ENCODE results near the gene UNC5C. TPM values are rescaled to one million over a fixed set of nuclear protein-coding genes. Genes with fewer than 3 reads are reported as not detected.

UNC5C gene
- total RNA-seq, 1 experiment from 2014 or later, result 0.11 TPM

- no peaks in the 10 kb centered on the region for H3K27me3 ChIP-seq (replicated peaks; ENCODE audit: insufficient read depth, low read depth, low read length, poor library complexity)
- H3K27ac ChIP-seq (ENCODE audit: low read depth, low read length, poor library complexity, severe bottlenecking), result no peak overlapping the region
- no peaks in the 10 kb centered on the region for H3K9me3 ChIP-seq (ENCODE audit: low read depth, low read length, poor library complexity, severe bottlenecking)
- H3K4me3 ChIP-seq (ENCODE audit: low read depth, low read length, poor library complexity, severe bottlenecking), result no peak overlapping the region
- CTCF ChIA-PET, result no interaction called here
- POLR2A ChIA-PET (ENCODE audit: low non-redundant PET), result no interaction called here
- no TSS peak for BruUV-seq (replicated peaks)
- H3K36me3 ChIP-seq (ENCODE audit: insufficient read depth, low read length, poor library complexity, severe bottlenecking), result no peaks in the 10 kb centered on the region
- intact Hi-C loops (cut with micrococcal nuclease; ENCODE audit: unreplicated experiment), result no loop called here
- DNase-seq (ENCODE audit: low spot score), result no peak
- no peak for TF ChIP-seq EZH2 (IDR thresholded peaks at IDR 0.05; ENCODE audit: borderline replicate concordance, low read depth, low read length, poor library complexity, severe bottlenecking)
- TF ChIP-seq, protein P1, sequence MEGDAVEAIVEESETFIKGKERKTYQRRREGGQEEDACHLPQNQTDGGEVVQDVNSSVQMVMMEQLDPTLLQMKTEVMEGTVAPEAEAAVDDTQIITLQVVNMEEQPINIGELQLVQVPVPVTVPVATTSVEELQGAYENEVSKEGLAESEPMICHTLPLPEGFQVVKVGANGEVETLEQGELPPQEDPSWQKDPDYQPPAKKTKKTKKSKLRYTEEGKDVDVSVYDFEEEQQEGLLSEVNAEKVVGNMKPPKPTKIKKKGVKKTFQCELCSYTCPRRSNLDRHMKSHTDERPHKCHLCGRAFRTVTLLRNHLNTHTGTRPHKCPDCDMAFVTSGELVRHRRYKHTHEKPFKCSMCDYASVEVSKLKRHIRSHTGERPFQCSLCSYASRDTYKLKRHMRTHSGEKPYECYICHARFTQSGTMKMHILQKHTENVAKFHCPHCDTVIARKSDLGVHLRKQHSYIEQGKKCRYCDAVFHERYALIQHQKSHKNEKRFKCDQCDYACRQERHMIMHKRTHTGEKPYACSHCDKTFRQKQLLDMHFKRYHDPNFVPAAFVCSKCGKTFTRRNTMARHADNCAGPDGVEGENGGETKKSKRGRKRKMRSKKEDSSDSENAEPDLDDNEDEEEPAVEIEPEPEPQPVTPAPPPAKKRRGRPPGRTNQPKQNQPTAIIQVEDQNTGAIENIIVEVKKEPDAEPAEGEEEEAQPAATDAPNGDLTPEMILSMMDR (conservative IDR thresholded peaks at IDR 0.05; ENCODE audit: low read depth, low read length), result no peak
- no peaks in the 10 kb centered on the region for H3K4me1 ChIP-seq (ENCODE audit: insufficient read depth, low read length, poor library complexity, severe bottlenecking)
Observed at GRCh38 chr4:95209927-95210326, 338.8 kb downstream of the UNC5C start.

DNA sequence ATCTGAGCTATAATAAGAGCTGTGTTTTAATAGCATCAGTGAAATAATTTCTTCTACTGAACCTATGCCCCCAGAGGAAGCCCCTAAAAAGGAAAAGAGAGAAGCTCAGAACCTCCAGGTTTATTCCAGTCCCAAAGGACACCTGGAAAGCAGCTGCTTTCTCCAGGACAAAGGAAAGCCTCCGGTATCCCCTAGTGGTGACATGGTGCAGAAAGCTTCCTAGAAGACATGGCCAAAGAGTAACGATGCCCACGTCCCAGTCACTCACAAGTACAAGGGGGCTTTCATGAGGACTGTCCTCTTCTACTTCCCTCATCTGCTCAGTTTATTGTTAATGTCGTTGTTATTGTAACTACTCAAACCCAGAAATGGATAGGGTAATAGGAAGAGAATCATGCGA lies 343.9 kb downstream of the UNC5C start:
- CTCF ChIA-PET, result no interaction called here
- Histone ChIP-seq H3K4me3 (ENCODE audit: low read depth, low read length, poor library complexity, severe bottlenecking) (no peak overlapping the region), H3K36me3 (ENCODE audit: insufficient read depth, low read length, poor library complexity, severe bottlenecking) (no peaks in the 10 kb centered on the region), H3K27me3 (replicated peaks; ENCODE audit: insufficient read depth, low read depth, low read length, poor library complexity) (no peaks in the 10 kb centered on the region), H3K9me3 (ENCODE audit: low read depth, low read length, poor library complexity, severe bottlenecking) (no peaks in the 10 kb centered on the region), H3K27ac (ENCODE audit: low read depth, low read length, poor library complexity, severe bottlenecking) (no peak overlapping the region), H3K4me1 (ENCODE audit: insufficient read depth, low read length, poor library complexity, severe bottlenecking) (no peaks in the 10 kb centered on the region)
- DNase-seq (ENCODE audit: low spot score), result no peak
- POLR2A ChIA-PET (ENCODE audit: low non-redundant PET), result no interaction called here
- intact Hi-C loops (cut with micrococcal nuclease; ENCODE audit: unreplicated experiment), result no loop called here
- TF ChIP-seq EZH2 (IDR thresholded peaks at IDR 0.05; ENCODE audit: borderline replicate concordance, low read depth, low read length, poor library complexity, severe bottlenecking), result no peak
- TF ChIP-seq, protein P1 (conservative IDR thresholded peaks at IDR 0.05; ENCODE audit: low read depth, low read length), result peak; percentile 43
- no TSS peak for BruUV-seq (replicated peaks)

GRCh38 chr4:95204267-95204844 lies 344.4 kb downstream of the UNC5C start:
- Histone ChIP-seq H3K36me3 (ENCODE audit: insufficient read depth, low read length, poor library complexity, severe bottlenecking) (no peaks in the 10 kb centered on the region), H3K9me3 (ENCODE audit: low read depth, low read length, poor library complexity, severe bottlenecking) (no peaks in the 10 kb centered on the region), H3K4me3 (ENCODE audit: low read depth, low read length, poor library complexity, severe bottlenecking) (no peak overlapping the region), H3K4me1 (ENCODE audit: insufficient read depth, low read length, poor library complexity, severe bottlenecking) (no peaks in the 10 kb centered on the region), H3K27me3 (replicated peaks; ENCODE audit: insufficient read depth, low read depth, low read length, poor library complexity) (no peaks in the 10 kb centered on the region), H3K27ac (ENCODE audit: low read depth, low read length, poor library complexity, severe bottlenecking) (no peak overlapping the region)
- ChIA-PET POLR2A (ENCODE audit: low non-redundant PET) (no interaction called here), CTCF (no interaction called here)
- intact Hi-C loops (cut with micrococcal nuclease; ENCODE audit: unreplicated experiment), result no loop called here
- TF ChIP-seq, protein P1 (conservative IDR thresholded peaks at IDR 0.05; ENCODE audit: low read depth, low read length), result no peak
- no peak for TF ChIP-seq EZH2 (IDR thresholded peaks at IDR 0.05; ENCODE audit: borderline replicate concordance, low read depth, low read length, poor library complexity, severe bottlenecking)
- BruUV-seq (replicated peaks), result no TSS peak
- no peak for DNase-seq (ENCODE audit: low spot score)
